GM06990 (cell line): Measurements from ENCODE around the gene COL19A1.

Experiments
- DNase-seq: peaks from one replicate; pipeline ENCODE4 v3.0.0-alpha.2; 2011; ENCODE audit not compliant: insufficient read length; ENCODE audit errors: extremely low read depth
- H3K27me3 ChIP-seq: replicated peaks from 2 replicates; pipeline ENCODE4 v1.6.0; 2011; ENCODE audit warnings: low read length; ENCODE audit not compliant: control insufficient read depth, insufficient read depth
- H3K36me3 ChIP-seq: 2 replicates; pipeline ENCODE4 v1.5.1; 2011; ENCODE audit warnings: low read length; ENCODE audit not compliant: control insufficient read depth, insufficient read depth
- H3K4me3 ChIP-seq: replicated peaks from 2 replicates; pipeline ENCODE4 v1.5.1; 2011; ENCODE audit warnings: low read depth, mild to moderate bottlenecking, control low read depth, low read length
- TF ChIP-seq, protein P1 (sequence below): IDR thresholded peaks from 2 replicates; pipeline ENCODE4 v1.5.1; 2011; ENCODE audit warnings: low read length, control low read depth, mild to moderate bottlenecking, inconsistent platforms; ENCODE audit not compliant: insufficient read depth, poor library complexity, severe bottlenecking

Gene COL19A1

GRCh38 chr6:70135219-70136160, 269.1 kb downstream of the COL19A1 start:
- Histone ChIP-seq H3K27me3 (no peaks in the 10 kb centered on the region), H3K36me3 (no peaks in the 10 kb centered on the region), H3K4me3 (no peak overlapping the region)
- TF ChIP-seq, protein P1, sequence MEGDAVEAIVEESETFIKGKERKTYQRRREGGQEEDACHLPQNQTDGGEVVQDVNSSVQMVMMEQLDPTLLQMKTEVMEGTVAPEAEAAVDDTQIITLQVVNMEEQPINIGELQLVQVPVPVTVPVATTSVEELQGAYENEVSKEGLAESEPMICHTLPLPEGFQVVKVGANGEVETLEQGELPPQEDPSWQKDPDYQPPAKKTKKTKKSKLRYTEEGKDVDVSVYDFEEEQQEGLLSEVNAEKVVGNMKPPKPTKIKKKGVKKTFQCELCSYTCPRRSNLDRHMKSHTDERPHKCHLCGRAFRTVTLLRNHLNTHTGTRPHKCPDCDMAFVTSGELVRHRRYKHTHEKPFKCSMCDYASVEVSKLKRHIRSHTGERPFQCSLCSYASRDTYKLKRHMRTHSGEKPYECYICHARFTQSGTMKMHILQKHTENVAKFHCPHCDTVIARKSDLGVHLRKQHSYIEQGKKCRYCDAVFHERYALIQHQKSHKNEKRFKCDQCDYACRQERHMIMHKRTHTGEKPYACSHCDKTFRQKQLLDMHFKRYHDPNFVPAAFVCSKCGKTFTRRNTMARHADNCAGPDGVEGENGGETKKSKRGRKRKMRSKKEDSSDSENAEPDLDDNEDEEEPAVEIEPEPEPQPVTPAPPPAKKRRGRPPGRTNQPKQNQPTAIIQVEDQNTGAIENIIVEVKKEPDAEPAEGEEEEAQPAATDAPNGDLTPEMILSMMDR: no peak
- no peak for DNase-seq

GRCh38 chr6:70136996-70137395, 270.6 kb downstream of the COL19A1 start:
- TF ChIP-seq, protein P1: no peak

GRCh38 chr6:70140496-70140895, 274.1 kb downstream of the COL19A1 start:
- TF ChIP-seq, protein P1: no peak
- Histone ChIP-seq H3K36me3 (no peaks in the 10 kb centered on the region; the same call in 1 of the 2 replicates), H3K27me3 (no peaks in the 10 kb centered on the region), H3K4me3 (no peak overlapping the region)
- DNase-seq: no peak

More at GRCh38 chr6:70136996-70137395, 270.6 kb downstream of the COL19A1 start:
- DNase-seq: no peak
- no peak overlapping the region for H3K4me3 ChIP-seq
- H3K36me3 ChIP-seq: no peaks in the 10 kb centered on the region
- H3K27me3 ChIP-seq: no peaks in the 10 kb centered on the region

GRCh38 chr6:70142034-70142433, 275.7 kb downstream of the COL19A1 start:
- DNase-seq: no peak
- H3K27me3 ChIP-seq: no peaks in the 10 kb centered on the region
- TF ChIP-seq, protein P1: no peak
- H3K4me3 ChIP-seq: no peak overlapping the region
- H3K36me3 ChIP-seq: no peaks in the 10 kb centered on the region; the same call in 1 of the 2 replicates

GRCh38 chr6:70145178-70145577, 278.8 kb downstream of the COL19A1 start:
- no peak overlapping the region for H3K4me3 ChIP-seq
- DNase-seq: no peak
- TF ChIP-seq, protein P1: no peak
- H3K27me3 ChIP-seq: no peaks in the 10 kb centered on the region
- no peaks in the 10 kb centered on the region; the same call in 1 of the 2 replicates for H3K36me3 ChIP-seq
